Mucosa of descending colon (tissue), 3 donors: ENCODE measurements around the gene DLK1. TPM values are rescaled to one million over a fixed set of nuclear protein-coding genes. Genes with fewer than 3 reads are reported as not detected.

Experiments
- ATAC-seq: fragments of 200-7000 bp; cut with Tn5 transposase; one replicate; pipeline ENCODE4 v1.9.1; 2020; ENCODE audit warnings: mild to moderate bottlenecking, moderate library complexity
- DNase-seq, 3 donors: peaks; one replicate each; pipeline ENCODE4 v3.0.0-alpha.2; 2020
- H3K36me3 ChIP-seq: fragments of 200-600 bp; one replicate; pipeline ENCODE4 v1.8.0; 2021; ENCODE audit warnings: low read depth, mild to moderate bottlenecking
- H3K4me1 ChIP-seq: fragments of 200-600 bp; one replicate; pipeline ENCODE4 v1.8.0; 2021; ENCODE audit warnings: low read depth, mild to moderate bottlenecking
- H3K4me3 ChIP-seq: fragments of 200-600 bp; one replicate; pipeline ENCODE4 v1.8.0; 2021; ENCODE audit warnings: mild to moderate bottlenecking
- H3K9me3 ChIP-seq: fragments of 200-600 bp; one replicate; pipeline ENCODE4 v1.8.0; 2021; ENCODE audit warnings: mild to moderate bottlenecking
- intact Hi-C, 2 donors: fragments of 100-400 bp; cut with DNase I in 1 of 2; cut with micrococcal nuclease in 1 of 2; formaldehyde crosslinking; loops; one replicate each; pipeline versions ENCODE4 v1.11.0 to v1.11.1; 2022; cut with DNase I, micrococcal nuclease
- total RNA-seq, 3 donors: library from RNA; stranded (reverse); fragmentation: NEBNext Ultra II Directional in 2 of 3; extraction: Animal tissue kit (Norgen Biotek cat#: 25700) in 2 of 3; gene quantifications; one replicate each; pipeline versions ENCODE4 v1.2.1 to v1.2.4, GENCODE V29; 2021 to 2023
- TF ChIP-seq, protein P1 (sequence below): fragments of 200-600 bp; IDR thresholded peaks from one replicate; pipeline ENCODE4 v1.8.0; 2022; ENCODE audit warnings: antibody characterized with exemption, mild to moderate bottlenecking
- donor health status: DM: no; HTN: no; CAD: no; lungs with moderate emphysema.
- donor health status: DM: no; HTN: no; CAD: no.
- donor health status: DM: no; HTN: yes; CAD: no.

DLK1 gene
- total RNA-seq, 3 donors from 2014 or later, result 1.9 TPM; not detected in 2

DNA sequence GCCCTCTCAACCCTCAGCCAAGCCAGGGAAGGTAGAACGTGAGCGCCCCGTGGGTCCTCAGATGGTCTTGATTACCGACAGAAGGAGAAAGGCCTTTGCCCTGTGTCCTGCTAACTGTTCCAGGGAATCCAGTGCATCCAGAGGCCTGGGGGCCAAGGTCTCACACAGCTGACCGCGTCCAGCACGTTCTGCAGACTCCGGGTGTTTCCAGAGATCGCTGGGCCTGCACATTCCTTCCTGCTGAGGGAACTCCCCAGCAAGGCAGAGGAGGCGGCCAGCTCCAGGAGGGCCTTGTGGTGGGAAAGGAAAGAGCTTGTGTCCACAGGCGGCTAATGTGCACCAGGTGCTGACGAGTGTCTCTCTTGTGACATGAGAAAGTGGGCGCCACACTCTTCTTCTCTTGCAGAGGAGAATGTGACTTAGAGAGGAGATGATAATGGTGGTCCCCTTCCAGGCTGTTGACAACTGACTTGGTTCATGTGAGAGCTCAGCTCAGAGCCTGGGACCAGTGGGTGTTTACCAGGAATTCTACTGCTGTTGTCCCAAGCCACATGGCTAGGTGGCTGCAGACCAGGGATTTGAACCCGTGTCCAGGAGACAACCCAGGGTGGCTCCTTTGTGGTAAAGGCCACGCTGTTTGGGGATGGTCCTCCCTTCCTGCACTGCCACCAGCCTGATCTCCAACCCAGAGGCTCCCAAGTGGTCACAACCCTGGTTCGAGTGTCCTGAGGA, 46.8 kb upstream of the DLK1 start:
- ATAC-seq (peak; percentile 3), DNase-seq (no peak)
- TF ChIP-seq, protein P1, sequence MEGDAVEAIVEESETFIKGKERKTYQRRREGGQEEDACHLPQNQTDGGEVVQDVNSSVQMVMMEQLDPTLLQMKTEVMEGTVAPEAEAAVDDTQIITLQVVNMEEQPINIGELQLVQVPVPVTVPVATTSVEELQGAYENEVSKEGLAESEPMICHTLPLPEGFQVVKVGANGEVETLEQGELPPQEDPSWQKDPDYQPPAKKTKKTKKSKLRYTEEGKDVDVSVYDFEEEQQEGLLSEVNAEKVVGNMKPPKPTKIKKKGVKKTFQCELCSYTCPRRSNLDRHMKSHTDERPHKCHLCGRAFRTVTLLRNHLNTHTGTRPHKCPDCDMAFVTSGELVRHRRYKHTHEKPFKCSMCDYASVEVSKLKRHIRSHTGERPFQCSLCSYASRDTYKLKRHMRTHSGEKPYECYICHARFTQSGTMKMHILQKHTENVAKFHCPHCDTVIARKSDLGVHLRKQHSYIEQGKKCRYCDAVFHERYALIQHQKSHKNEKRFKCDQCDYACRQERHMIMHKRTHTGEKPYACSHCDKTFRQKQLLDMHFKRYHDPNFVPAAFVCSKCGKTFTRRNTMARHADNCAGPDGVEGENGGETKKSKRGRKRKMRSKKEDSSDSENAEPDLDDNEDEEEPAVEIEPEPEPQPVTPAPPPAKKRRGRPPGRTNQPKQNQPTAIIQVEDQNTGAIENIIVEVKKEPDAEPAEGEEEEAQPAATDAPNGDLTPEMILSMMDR, result no peak
- no peak overlapping the region for H3K4me3 ChIP-seq
- H3K9me3 ChIP-seq, result no peaks in the 10 kb centered on the region
- no peaks in the 10 kb centered on the region for H3K36me3 ChIP-seq
- intact Hi-C loops, result no loop called here
- H3K4me1 ChIP-seq, result peaks cover 25% of the 10 kb centered on the region

DNA sequence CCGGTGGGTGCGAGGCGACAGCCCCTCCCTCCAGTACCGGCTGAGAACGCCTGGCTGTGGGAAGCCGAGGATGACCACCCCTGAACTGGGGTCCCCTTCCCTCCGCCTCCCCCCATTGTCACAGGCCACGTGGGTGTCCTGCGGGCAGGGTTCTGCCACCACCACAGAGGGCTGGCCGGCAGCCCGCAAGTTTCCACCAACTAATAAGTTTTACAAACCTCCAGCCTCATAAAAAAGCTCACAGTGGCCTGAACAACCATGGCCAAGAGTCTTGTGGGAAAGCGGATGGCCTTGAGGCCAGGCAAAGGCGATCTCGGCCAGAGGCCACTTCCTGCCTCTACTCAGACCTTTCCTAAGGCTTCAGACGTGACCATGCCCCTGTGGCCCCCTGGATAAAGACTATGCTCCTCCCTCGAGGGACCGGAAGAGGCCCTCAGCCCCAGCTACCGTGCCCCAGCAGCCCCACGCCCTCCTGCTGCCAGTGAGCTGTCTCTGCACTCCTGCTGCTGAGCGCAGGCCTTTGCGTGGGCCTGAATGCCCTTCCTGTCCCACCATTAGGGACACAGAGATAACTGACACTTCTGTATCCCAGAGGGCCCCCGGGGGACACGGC, 46.1 kb upstream of the DLK1 start:
- H3K36me3 ChIP-seq, result no peaks in the 10 kb centered on the region
- H3K4me3 ChIP-seq, result no peak overlapping the region
- intact Hi-C loops, result no loop called here
- DNase-seq, result no peak
- H3K4me1 ChIP-seq, result peaks cover 25% of the 10 kb centered on the region
- TF ChIP-seq, protein P1, result no peak
- no peak for ATAC-seq
- no peaks in the 10 kb centered on the region for H3K9me3 ChIP-seq

DNA sequence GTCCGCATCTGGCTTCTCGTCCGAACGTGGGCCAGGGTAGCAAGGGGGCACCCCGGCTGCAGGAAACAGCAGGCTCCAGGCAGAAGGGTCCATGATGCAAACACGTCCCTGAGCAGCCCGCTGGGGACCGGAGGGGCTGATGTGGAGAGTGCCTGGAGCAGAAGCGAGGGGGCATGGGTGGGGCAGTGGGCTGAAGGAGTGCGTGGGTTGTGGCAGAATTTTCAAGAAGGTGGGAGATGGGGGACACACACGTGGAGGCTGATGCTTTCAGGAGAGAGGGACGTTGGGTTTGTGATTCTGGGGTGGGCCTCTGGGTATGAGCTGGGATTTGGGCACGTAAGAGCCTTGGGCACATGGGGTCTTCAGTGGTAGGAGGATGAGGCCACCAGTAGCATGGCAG, 45.6 kb upstream of the DLK1 start:
- intact Hi-C loops, result no loop called here
- peaks cover 21% of the 10 kb centered on the region for H3K4me1 ChIP-seq
- no peak overlapping the region for H3K4me3 ChIP-seq
- TF ChIP-seq, protein P1, result no peak
- ATAC-seq, result no peak
- DNase-seq, result no peak
- no peaks in the 10 kb centered on the region for H3K9me3 ChIP-seq
- no peaks in the 10 kb centered on the region for H3K36me3 ChIP-seq

DNA sequence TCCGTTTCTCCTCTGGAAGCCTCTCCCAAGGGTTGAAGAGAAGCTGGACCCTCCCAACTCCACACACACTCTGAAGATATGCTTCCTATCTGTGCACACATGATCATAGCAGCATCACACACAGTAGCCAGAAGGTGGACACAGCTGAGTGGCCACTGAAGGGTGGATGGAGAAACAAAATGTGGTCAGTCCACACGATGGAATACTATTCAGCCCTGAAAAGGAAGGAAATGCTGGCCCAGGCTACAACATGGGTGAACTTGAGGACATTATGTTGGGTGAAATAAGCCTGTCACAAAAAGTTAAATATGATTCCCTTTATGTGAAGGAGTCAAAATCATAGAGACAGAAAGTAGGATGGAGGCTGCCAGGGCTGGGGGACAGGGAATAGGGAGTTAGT, 43.9 kb upstream of the DLK1 start:
- Histone ChIP-seq H3K4me3 (no peak overlapping the region), H3K4me1 (peaks cover 4% of the 10 kb centered on the region), H3K36me3 (no peaks in the 10 kb centered on the region), H3K9me3 (no peaks in the 10 kb centered on the region)
- no peak for DNase-seq
- TF ChIP-seq, protein P1, result no peak
- intact Hi-C loops, result no loop called here
- ATAC-seq, result no peak

DNA sequence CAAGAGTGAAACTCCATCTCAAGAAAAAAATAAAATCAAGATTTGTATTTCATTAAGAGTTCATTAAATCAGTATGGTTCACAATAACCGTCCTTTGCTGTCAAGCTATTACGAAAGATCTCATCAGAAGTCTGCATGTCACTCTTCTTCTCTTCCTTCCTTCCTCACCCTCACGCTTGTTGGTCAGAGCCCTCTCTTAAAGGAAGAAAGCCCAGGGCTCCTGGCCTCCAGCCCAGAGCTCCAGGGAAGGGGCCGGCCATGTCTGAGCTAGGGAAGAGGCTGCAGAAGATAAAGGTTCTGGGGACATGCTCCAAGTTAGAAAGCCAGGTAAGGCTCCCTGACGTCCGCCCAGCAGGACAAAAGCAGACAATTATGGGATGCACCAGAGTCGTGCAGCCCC, 43.1 kb upstream of the DLK1 start:
- intact Hi-C loops, result no loop called here
- Histone ChIP-seq H3K9me3 (no peaks in the 10 kb centered on the region), H3K4me3 (no peak overlapping the region), H3K4me1 (no peaks in the 10 kb centered on the region), H3K36me3 (no peaks in the 10 kb centered on the region)
- ATAC-seq (no peak), DNase-seq (no peak)
- TF ChIP-seq, protein P1, result no peak
